GM12878 (cell line): ENCODE data around the gene RALGAPB. TPM values are rescaled to one million over a fixed set of nuclear protein-coding genes. Genes with fewer than 3 reads are reported as not detected.

Source experiments
- ATAC-seq: fragments of 200-7000 bp; cut with Tn5 transposase; 3 replicates; pipeline ENCODE4 v1.9.1; 2020; ENCODE audit warnings: mild to moderate bottlenecking, moderate library complexity
- BruUV-seq: library from RNA; stranded (reverse); fragments of 400-500 nt; replicated peaks from 2 replicates; lab custom pipeline; 2021; lab: Mats Ljungman, UMichigan
- CTCF ChIA-PET: fragments of 300-600 bp; sonication (Branson Sonifier 250); formaldehyde crosslinking; extraction: SDS; loops from one replicate; lab custom pipeline; 2021; ENCODE audit warnings: inconsistent platforms; lab: Yijun Ruan, JAX
- POLR2A ChIA-PET: fragments of 350-600 bp; formaldehyde crosslinking; extraction: SDS; loops from one replicate; lab custom pipeline; 2021; ENCODE audit warnings: inconsistent platforms; lab: Charles Lee
- RAD21 ChIA-PET: fragments of 300-600 bp; sonication (Branson Sonifier 250); formaldehyde crosslinking; loops from one replicate; lab custom pipeline; 2023; ENCODE audit warnings: antibody characterized with exemption; ENCODE audit not compliant: unreplicated experiment; lab: Charles Lee
- SMC1A ChIA-PET: fragments of 300-600 bp; sonication (Branson Sonifier 250); formaldehyde crosslinking; loops from one replicate; lab custom pipeline; 2023; ENCODE audit not compliant: unreplicated experiment, uncharacterized antibody; lab: Charles Lee
- DNase-seq: peaks from one replicate; pipeline ENCODE4 v3.0.0-alpha.2; 2011; ENCODE audit warnings: low read depth, low spot score
- FAIRE-seq: peaks from 3 replicates; lab custom pipeline; 2011; peaks lifted over from hg19 to GRCh38; lab: Jason Lieb, UNC
- H2AFZ ChIP-seq: 2 replicates; pipeline ENCODE4 v1.6.0; 2011; ENCODE audit warnings: low read depth, low read length, control low read depth; ENCODE audit not compliant: control insufficient read depth
- H3K27ac ChIP-seq: 2 replicates; pipeline ENCODE4 v1.5.1; 2011; ENCODE audit warnings: control low read depth; ENCODE audit not compliant: control insufficient read depth, insufficient read depth
- H3K27me3 ChIP-seq, 2 experiments: replicated peaks in 1 of 2; 2 replicates each; pipeline versions ENCODE4 v1.6.0 to v1.6.1; 2011; ENCODE audit warnings: low read length in 1 of 2; ENCODE audit not compliant: control insufficient read depth in 2 of 2, insufficient read depth in 2 of 2
- H3K36me3 ChIP-seq, 2 experiments: 2 replicates each; pipeline ENCODE4 v1.5.1; 2011; ENCODE audit warnings: low read length in 1 of 2; ENCODE audit not compliant: control insufficient read depth in 2 of 2, insufficient read depth in 2 of 2
- H3K4me1 ChIP-seq: 2 replicates; pipeline ENCODE4 v1.6.1; 2011; ENCODE audit warnings: mild to moderate bottlenecking, low read length, moderate library complexity, mixed read lengths; ENCODE audit not compliant: control insufficient read depth, insufficient read depth
- H3K4me2 ChIP-seq: 2 replicates; pipeline ENCODE4 v1.6.0; 2011; ENCODE audit warnings: control low read depth; ENCODE audit not compliant: control insufficient read depth, insufficient read depth
- H3K4me3 ChIP-seq: fragments of 200-600 bp; sonication (generic); 2 replicates; pipeline ENCODE4 v1.5.1; 2016
- H3K79me2 ChIP-seq: 2 replicates; pipeline ENCODE4 v1.6.0; 2011; ENCODE audit warnings: low read length; ENCODE audit not compliant: control insufficient read depth, insufficient read depth
- H3K9ac ChIP-seq: 2 replicates; pipeline ENCODE4 v1.8.0; 2011; ENCODE audit warnings: low read length, control low read depth, mixed read lengths; ENCODE audit not compliant: control insufficient read depth, insufficient read depth
- H3K9me3 ChIP-seq: replicated peaks from 3 replicates; pipeline ENCODE4 v1.5.1; 2011; ENCODE audit warnings: mild to moderate bottlenecking, low read length; ENCODE audit not compliant: control insufficient read depth, insufficient read depth
- H4K20me1 ChIP-seq: 2 replicates; pipeline ENCODE4 v1.6.0; 2011; ENCODE audit not compliant: control insufficient read depth, insufficient read depth
- BACH1 ChIP-seq: fragments of 450-650 bp; IDR thresholded peaks from 2 replicates; pipeline ENCODE4 v1.6.1; 2017; ENCODE audit warnings: mild to moderate bottlenecking, borderline replicate concordance
- KLF5 ChIP-seq: fragments of 450-650 bp; IDR thresholded peaks from 2 replicates; pipeline ENCODE4 v1.6.1; 2014; ENCODE audit warnings: mild to moderate bottlenecking; ENCODE audit not compliant: partially characterized antibody
- MEF2B ChIP-seq: fragments of 450-650 bp; IDR thresholded peaks from 2 replicates; pipeline ENCODE4 v1.6.1; 2018; ENCODE audit warnings: mild to moderate bottlenecking, moderate library complexity; ENCODE audit not compliant: partially characterized antibody, poor library complexity, severe bottlenecking
- MTA3 ChIP-seq: IDR thresholded peaks from 2 replicates; pipeline ENCODE4 v1.6.1; 2012; ENCODE audit warnings: low read length, inconsistent platforms, borderline replicate concordance
- RB1 ChIP-seq: fragments of 450-650 bp; formaldehyde crosslinking; IDR thresholded peaks from 2 replicates; pipeline ENCODE4 v1.6.1; 2017; ENCODE audit warnings: mild to moderate bottlenecking, borderline replicate concordance
- SUZ12 ChIP-seq: fragments of 200-600 bp; sonication (generic); IDR thresholded peaks from one replicate; pipeline ENCODE4 v1.6.1; 2018; ENCODE audit warnings: antibody characterized with exemption, mild to moderate bottlenecking; ENCODE audit not compliant: unreplicated experiment
- ZNF384 ChIP-seq: IDR thresholded peaks from 2 replicates; pipeline ENCODE4 v1.6.1; 2012; ENCODE audit warnings: low read depth, mild to moderate bottlenecking, low read length, improper control_type of control experiment, borderline replicate concordance
- WGBS: methylation state at CpG from one replicate; pipeline ENCODE4 v1.1.6; 2016; ENCODE audit warnings: low lambda C conversion rate; ENCODE audit not compliant: insufficient replicate concordance, insufficient coverage; ENCODE audit errors: missing lambda C conversion rate; 5-methylcytosine and 5-hydroxymethylcytosine counted together
- in situ Hi-C: fragments of 300-500 bp; cut with MboI; formaldehyde crosslinking; loops from 9 replicates; pipeline ENCODE4 v1.14.3; 2018; ENCODE audit warnings: mixed read lengths
- intact Hi-C: fragments of 100-400 bp; cut with micrococcal nuclease; formaldehyde crosslinking; loops from one replicate; pipeline ENCODE4 v1.14.2; 2022; ENCODE audit not compliant: unreplicated experiment
- polyA plus RNA-seq, 11 experiments: library from polyadenylated mRNA; depleted of rRNA in 4 of 11; unstranded in 6 of 11; stranded (reverse) in 5 of 11; fragments of >200 nt; fragmentation: Nextera tagmentation in 4 of 11; fragmentation: Illumina TruSeq in 1 of 11; extraction: Ambion mirVana in 4 of 11; extraction: Trizol in 1 of 11; gene quantifications; 1 replicate in 1 of 11; 2 replicates in 10 of 11; pipeline versions ENCODE4 v1.2.1 to v1.2.3, GENCODE V29; 2011 to 2016; ENCODE audit warnings: inconsistent platforms in 2 of 11, missing spikeins in 2 of 11, low read depth in 1 of 11
- total RNA-seq, 4 experiments: library from RNA; depleted of rRNA in 3 of 4; stranded (reverse); fragments of >200 nt in 3 of 4; fragmentation: Illumina TruSeq in 1 of 4; extraction: Trizol in 1 of 4; gene quantifications; 2 replicates each; pipeline versions ENCODE4 v1.2.1 to v1.2.3, GENCODE V29; 2013 to 2021
- TF ChIP-seq, protein P1 (sequence below): IDR thresholded peaks from 2 replicates; pipeline ENCODE4 v1.6.1; 2011; ENCODE audit warnings: low read depth, low read length, improper control_type of control experiment, borderline replicate concordance
- TF ChIP-seq, protein P2 (sequence below): IDR thresholded peaks from 2 replicates; pipeline ENCODE4 v1.6.1; 2012; ENCODE audit warnings: mild to moderate bottlenecking, low read depth, low read length

The RALGAPB gene
- total and polyA plus RNA-seq, 10 of the 15 experiments (the other 5 are each of a cell fraction or from before 2014, with no cell fraction given): 3.7 to 23.2 (median 15.5) TPM

DNA sequence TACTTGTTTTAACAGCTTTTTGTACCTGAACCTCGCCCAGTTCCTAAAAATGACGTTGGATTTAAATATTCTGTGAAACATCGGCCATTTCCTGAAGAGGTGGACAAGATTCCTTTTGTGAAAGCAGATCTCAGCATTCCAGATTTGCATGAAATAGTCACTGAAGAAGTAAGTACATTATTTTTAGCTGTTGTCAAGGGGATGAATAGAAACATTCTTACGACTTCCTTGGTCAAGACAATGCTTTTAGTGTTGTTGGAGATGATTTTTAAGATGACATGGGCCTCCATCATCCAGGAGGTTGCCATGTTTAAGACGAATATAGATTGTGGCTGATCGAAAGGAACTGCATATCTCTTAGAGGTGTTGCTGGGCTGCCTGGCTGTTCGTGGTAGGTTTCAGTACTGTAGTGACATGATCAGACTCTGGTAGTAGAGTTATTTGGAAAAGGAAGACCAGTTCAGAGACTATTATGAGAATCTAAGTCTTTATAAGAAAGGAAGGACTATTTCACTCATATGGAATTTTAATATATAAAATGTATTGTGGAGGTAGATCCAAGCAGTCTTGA is 78.5 kb downstream of the RALGAPB start:
- WGBS: 88% methylated on average over 7 of the region's 7 CpGs
- CTCF ChIA-PET: no interaction called here
- in situ Hi-C loops: no loop called here

More for the DNA sequence above, 78.5 kb downstream of the RALGAPB start:
- intact Hi-C loops: no loop called here
- TF ChIP-seq, protein P1, sequence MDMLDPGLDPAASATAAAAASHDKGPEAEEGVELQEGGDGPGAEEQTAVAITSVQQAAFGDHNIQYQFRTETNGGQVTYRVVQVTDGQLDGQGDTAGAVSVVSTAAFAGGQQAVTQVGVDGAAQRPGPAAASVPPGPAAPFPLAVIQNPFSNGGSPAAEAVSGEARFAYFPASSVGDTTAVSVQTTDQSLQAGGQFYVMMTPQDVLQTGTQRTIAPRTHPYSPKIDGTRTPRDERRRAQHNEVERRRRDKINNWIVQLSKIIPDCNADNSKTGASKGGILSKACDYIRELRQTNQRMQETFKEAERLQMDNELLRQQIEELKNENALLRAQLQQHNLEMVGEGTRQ: no peak
- no peak for TF ChIP-seq SUZ12
- TF ChIP-seq ZNF384: no peak
- TF ChIP-seq, protein P2, sequence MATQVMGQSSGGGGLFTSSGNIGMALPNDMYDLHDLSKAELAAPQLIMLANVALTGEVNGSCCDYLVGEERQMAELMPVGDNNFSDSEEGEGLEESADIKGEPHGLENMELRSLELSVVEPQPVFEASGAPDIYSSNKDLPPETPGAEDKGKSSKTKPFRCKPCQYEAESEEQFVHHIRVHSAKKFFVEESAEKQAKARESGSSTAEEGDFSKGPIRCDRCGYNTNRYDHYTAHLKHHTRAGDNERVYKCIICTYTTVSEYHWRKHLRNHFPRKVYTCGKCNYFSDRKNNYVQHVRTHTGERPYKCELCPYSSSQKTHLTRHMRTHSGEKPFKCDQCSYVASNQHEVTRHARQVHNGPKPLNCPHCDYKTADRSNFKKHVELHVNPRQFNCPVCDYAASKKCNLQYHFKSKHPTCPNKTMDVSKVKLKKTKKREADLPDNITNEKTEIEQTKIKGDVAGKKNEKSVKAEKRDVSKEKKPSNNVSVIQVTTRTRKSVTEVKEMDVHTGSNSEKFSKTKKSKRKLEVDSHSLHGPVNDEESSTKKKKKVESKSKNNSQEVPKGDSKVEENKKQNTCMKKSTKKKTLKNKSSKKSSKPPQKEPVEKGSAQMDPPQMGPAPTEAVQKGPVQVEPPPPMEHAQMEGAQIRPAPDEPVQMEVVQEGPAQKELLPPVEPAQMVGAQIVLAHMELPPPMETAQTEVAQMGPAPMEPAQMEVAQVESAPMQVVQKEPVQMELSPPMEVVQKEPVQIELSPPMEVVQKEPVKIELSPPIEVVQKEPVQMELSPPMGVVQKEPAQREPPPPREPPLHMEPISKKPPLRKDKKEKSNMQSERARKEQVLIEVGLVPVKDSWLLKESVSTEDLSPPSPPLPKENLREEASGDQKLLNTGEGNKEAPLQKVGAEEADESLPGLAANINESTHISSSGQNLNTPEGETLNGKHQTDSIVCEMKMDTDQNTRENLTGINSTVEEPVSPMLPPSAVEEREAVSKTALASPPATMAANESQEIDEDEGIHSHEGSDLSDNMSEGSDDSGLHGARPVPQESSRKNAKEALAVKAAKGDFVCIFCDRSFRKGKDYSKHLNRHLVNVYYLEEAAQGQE: no peak
- TF ChIP-seq RB1: no peak
- no peak for TF ChIP-seq MEF2B
- no peak for TF ChIP-seq MTA3
- no peak for TF ChIP-seq BACH1
- no peak for TF ChIP-seq KLF5
- FAIRE-seq (no peak), ATAC-seq (no peak), DNase-seq (no peak)
- H3K4me1 ChIP-seq: no peaks in the 10 kb centered on the region
- RAD21 ChIA-PET: no interaction called here
- no peak overlapping the region for H3K27ac ChIP-seq
- SMC1A ChIA-PET: no interaction called here
- H2AFZ ChIP-seq: no peak overlapping the region
- H3K27me3 ChIP-seq: no peaks in the 10 kb centered on the region
- BruUV-seq: no TSS peak
- H3K4me2 ChIP-seq: no peak overlapping the region
- no peaks in the 10 kb centered on the region for H4K20me1 ChIP-seq
- no peak overlapping the region for H3K4me3 ChIP-seq
- no peaks in the 10 kb centered on the region for H3K9me3 ChIP-seq
- H3K36me3 ChIP-seq: peaks cover 0 to 42% of the 10 kb centered on the region in 2 experiments; a peak in 3 of 4 replicates
- H3K9ac ChIP-seq: no peak overlapping the region
- POLR2A ChIA-PET: interaction anchor here (0.6 kb wide), 1 partner anchor 48 kb away, joined by 3 read pairs; no protein-coding TSS in a partner anchor
- no peaks in the 10 kb centered on the region for H3K79me2 ChIP-seq
